ACC112 (cell line): ENCODE measurements around the gene MACROD1.

ENCODE experiments used
- H2AFZ ChIP-seq: fragments of 200-600 bp; sonication (generic); one replicate; pipeline ENCODE4 v1.6.0; 2017; ENCODE audit warnings: antibody characterized with exemption, low read length; ENCODE audit not compliant: unreplicated experiment
- H3K27ac ChIP-seq: fragments of 200-600 bp; sonication (generic); 2 replicates; pipeline ENCODE4 v1.5.1; 2014; ENCODE audit warnings: low read depth, mild to moderate bottlenecking, antibody characterized with exemption, low read length, moderate library complexity
- H3K27me3 ChIP-seq: fragments of 200-600 bp; sonication (generic); 2 replicates; pipeline ENCODE4 v1.6.1; 2014; ENCODE audit warnings: mild to moderate bottlenecking, antibody characterized with exemption, low read length, moderate library complexity, mixed read lengths; ENCODE audit not compliant: insufficient read depth
- H3K36me3 ChIP-seq: fragments of 200-600 bp; sonication (generic); 2 replicates; pipeline ENCODE4 v1.6.1; 2016; ENCODE audit warnings: mild to moderate bottlenecking, antibody characterized with exemption, low read length, moderate library complexity, mixed read lengths; ENCODE audit not compliant: insufficient read depth
- H3K4me1 ChIP-seq: fragments of 200-600 bp; sonication (generic); one replicate; pipeline ENCODE4 v1.6.1; 2016; ENCODE audit warnings: low read length, mixed read lengths; ENCODE audit not compliant: insufficient read depth, unreplicated experiment, control insufficient read depth
- H3K4me3 ChIP-seq: fragments of 200-600 bp; sonication (generic); 2 replicates; pipeline ENCODE4 v1.5.1; 2014; ENCODE audit warnings: mild to moderate bottlenecking, low read depth, low read length
- H3K79me2 ChIP-seq: fragments of 200-600 bp; sonication (generic); one replicate; pipeline ENCODE4 v1.6.0; 2016; ENCODE audit warnings: low read length; ENCODE audit not compliant: control insufficient read depth, unreplicated experiment, insufficient read depth

MACROD1 gene

GRCh38 chr11:64150481-64151239, 15.3 kb downstream of the MACROD1 start:
- Histone ChIP-seq H2AFZ (no peak overlapping the region), H3K4me3 (no peak overlapping the region), H3K79me2 (no peaks in the 10 kb centered on the region), H3K27ac (no peak overlapping the region), H3K4me1 (no peaks in the 10 kb centered on the region), H3K36me3 (no peaks in the 10 kb centered on the region), H3K27me3 (no peaks in the 10 kb centered on the region)

- no peak overlapping the region for H3K4me3 ChIP-seq
- H3K27ac ChIP-seq = no peak overlapping the region
- no peaks in the 10 kb centered on the region for H3K79me2 ChIP-seq
Observed at GRCh38 chr11:64150051-64150450, 15.9 kb downstream of the MACROD1 start.

GRCh38 chr11:64148917-64149617, 16.8 kb downstream of the MACROD1 start:
- no peak overlapping the region for H2AFZ ChIP-seq
- no peaks in the 10 kb centered on the region for H3K36me3 ChIP-seq
- H3K4me1 ChIP-seq = no peaks in the 10 kb centered on the region
- H3K27ac ChIP-seq = no peak overlapping the region
- no peaks in the 10 kb centered on the region for H3K27me3 ChIP-seq
- no peaks in the 10 kb centered on the region for H3K79me2 ChIP-seq
- H3K4me3 ChIP-seq = no peak overlapping the region

More at GRCh38 chr11:64150051-64150450, 15.9 kb downstream of the MACROD1 start:
- Histone ChIP-seq H2AFZ (no peak overlapping the region), H3K27me3 (no peaks in the 10 kb centered on the region), H3K36me3 (no peaks in the 10 kb centered on the region), H3K4me1 (no peaks in the 10 kb centered on the region)

- Histone ChIP-seq H3K36me3 (no peaks in the 10 kb centered on the region), H3K27ac (no peak overlapping the region), H3K79me2 (no peaks in the 10 kb centered on the region), H3K4me3 (no peak overlapping the region), H3K4me1 (no peaks in the 10 kb centered on the region), H2AFZ (no peak overlapping the region), H3K27me3 (no peaks in the 10 kb centered on the region)
Observed at GRCh38 chr11:64148226-64148916, 17.5 kb downstream of the MACROD1 start.

GRCh38 chr11:64146036-64146955, 19.6 kb downstream of the MACROD1 start:
- Histone ChIP-seq H3K4me3 (no peak overlapping the region), H3K4me1 (no peaks in the 10 kb centered on the region), H3K27ac (no peak overlapping the region), H2AFZ (no peak overlapping the region), H3K36me3 (no peaks in the 10 kb centered on the region), H3K79me2 (no peaks in the 10 kb centered on the region), H3K27me3 (no peaks in the 10 kb centered on the region)

GRCh38 chr11:64144587-64145472, 21.1 kb downstream of the MACROD1 start:
- no peak overlapping the region for H3K4me3 ChIP-seq
- H3K79me2 ChIP-seq = no peaks in the 10 kb centered on the region
- H3K36me3 ChIP-seq = no peaks in the 10 kb centered on the region
- H3K4me1 ChIP-seq = no peaks in the 10 kb centered on the region
- no peak overlapping the region for H3K27ac ChIP-seq
- no peaks in the 10 kb centered on the region for H3K27me3 ChIP-seq
- H2AFZ ChIP-seq = no peak overlapping the region

- no peak overlapping the region for H3K4me3 ChIP-seq
- H3K36me3 ChIP-seq = no peaks in the 10 kb centered on the region
- H2AFZ ChIP-seq = no peak overlapping the region
- H3K27me3 ChIP-seq = no peaks in the 10 kb centered on the region
- H3K79me2 ChIP-seq = no peaks in the 10 kb centered on the region
- H3K4me1 ChIP-seq = no peaks in the 10 kb centered on the region
- H3K27ac ChIP-seq = no peak overlapping the region
Observed at GRCh38 chr11:64141081-64141783, 24.7 kb downstream of the MACROD1 start.

- Histone ChIP-seq H3K27me3 (no peaks in the 10 kb centered on the region), H3K27ac (no peak overlapping the region), H3K36me3 (no peaks in the 10 kb centered on the region), H3K4me1 (no peaks in the 10 kb centered on the region), H3K4me3 (no peak overlapping the region), H3K79me2 (no peaks in the 10 kb centered on the region), H2AFZ (no peak overlapping the region)
Observed at GRCh38 chr11:64140082-64140481, 25.8 kb downstream of the MACROD1 start.

GRCh38 chr11:64139049-64139448, 26.9 kb downstream of the MACROD1 start:
- no peak overlapping the region for H2AFZ ChIP-seq
- H3K4me1 ChIP-seq = no peaks in the 10 kb centered on the region
- no peak overlapping the region for H3K27ac ChIP-seq
- no peaks in the 10 kb centered on the region for H3K79me2 ChIP-seq
- no peak overlapping the region for H3K4me3 ChIP-seq
- H3K36me3 ChIP-seq = no peaks in the 10 kb centered on the region
- no peaks in the 10 kb centered on the region for H3K27me3 ChIP-seq
